NCI-H1930 (cell line): ENCODE measurements around the gene FCHSD2.
"Not testable (repeated sequence)": the region's sequence is repeated elsewhere in the genome, so short reads cannot be mapped to it uniquely, and the experiment has no call there.

ENCODE experiments used
- DNase-seq, 2 experiments: peaks; one replicate each; lab custom pipeline; 2025; lab: John Stamatoyannopoulos, UW

The FCHSD2 gene

DNA sequence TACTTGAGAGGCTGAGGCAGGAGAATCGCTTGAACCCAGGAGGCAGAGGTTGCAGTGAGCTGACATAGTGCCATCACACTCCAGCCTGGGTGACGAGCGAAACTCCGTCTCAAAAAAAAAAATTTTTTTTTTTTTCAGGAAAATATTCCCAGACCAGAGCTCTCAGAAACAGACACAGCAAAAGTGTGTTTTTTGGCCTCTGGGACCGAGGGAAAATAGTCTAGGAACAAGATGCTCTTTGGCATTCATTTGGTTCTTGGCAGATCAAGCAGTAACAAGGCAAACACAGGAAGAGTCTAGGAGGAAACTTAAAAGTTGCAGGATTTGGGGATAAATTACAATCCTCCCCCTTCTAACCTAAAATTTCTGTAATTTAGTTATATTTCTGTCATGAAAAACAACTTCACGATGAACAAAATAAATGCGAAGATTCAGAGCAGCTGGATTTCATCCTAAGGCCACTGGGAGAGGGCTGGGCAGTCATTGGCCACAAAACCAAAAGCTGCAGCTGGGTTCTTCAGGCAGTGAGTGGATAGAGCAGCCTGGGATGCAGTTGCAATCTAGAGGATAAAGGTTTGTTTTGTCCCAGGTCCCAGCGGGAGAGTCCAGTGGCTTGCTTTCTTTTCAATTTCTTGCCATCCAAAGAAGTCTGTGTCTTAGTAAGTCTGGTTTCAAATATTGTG, 308.2 kb downstream of the FCHSD2 start:
- DNase-seq: no peak

DNA sequence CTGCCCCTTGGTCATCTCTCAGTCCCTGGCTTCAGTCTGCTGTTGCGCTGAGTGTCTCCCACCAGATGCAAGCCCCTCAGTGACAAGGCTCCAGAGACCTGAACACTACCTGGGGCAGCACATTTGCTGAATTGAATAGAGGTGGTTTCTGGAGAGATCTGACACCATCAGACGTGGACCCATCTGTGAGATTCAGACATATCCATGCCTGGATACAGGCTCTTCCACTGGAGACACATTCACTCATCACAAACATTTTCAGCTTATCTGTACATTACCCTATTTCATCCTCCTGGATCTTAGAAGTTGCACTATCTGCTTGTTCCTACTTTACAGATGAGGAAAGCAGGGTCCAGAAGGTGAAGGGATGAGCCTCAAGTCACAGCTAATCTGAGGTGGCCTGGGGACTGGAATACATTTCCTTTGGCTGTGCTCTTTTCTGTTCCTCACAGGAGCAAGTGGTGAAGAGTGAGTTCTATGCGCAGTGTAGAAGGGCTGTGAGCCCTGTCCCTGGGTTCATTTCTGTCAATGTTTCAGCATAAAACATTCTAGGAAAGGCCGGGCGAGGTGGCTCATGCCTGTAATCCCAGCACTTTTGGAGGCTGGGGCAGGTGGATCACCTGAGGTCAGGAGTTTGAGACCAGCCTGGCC, 308.9 kb downstream of the FCHSD2 start:
- DNase-seq: no peak

GRCh38 chr11:72832301-72833082, 309.6 kb downstream of the FCHSD2 start:
- no peak for DNase-seq

DNA sequence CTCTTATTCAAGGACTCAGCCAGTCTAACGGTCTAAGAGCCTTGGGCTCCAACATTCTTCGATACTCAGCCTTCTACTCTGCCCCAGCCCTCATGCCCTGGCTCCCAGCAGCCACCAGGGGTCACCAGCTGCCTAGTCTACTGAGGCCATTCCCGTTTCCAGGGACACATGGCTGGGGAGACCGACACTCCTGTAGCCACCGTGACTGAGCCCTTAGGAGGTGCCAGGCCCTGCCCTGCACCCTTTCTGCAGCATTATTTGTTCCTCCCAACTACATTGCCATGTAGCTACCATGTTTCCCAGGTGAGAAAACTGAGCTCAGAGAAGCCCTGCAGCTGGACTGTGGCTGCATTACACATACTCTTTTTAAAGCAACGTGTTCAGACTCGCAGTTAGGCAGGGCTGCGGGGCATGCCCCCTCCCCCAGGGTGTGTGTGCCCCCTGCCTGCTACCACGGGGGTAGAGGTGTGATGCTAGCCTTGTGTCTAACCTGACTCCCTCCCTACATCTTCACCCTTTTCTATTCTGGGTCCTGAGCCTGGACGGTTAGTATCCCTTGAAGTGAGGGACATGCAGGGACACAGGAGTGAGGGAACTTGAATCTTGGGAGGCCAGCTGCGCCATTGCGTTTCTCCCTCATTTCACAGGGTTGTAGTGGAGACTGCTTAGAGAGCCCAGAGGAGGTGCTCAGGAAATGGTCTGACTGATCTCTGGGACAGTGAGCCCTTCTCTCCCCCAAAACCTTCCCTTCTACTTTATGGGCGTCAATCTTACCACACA, 310.4 kb downstream of the FCHSD2 start:
- DNase-seq: peak; percentile 27 to 73

DNA sequence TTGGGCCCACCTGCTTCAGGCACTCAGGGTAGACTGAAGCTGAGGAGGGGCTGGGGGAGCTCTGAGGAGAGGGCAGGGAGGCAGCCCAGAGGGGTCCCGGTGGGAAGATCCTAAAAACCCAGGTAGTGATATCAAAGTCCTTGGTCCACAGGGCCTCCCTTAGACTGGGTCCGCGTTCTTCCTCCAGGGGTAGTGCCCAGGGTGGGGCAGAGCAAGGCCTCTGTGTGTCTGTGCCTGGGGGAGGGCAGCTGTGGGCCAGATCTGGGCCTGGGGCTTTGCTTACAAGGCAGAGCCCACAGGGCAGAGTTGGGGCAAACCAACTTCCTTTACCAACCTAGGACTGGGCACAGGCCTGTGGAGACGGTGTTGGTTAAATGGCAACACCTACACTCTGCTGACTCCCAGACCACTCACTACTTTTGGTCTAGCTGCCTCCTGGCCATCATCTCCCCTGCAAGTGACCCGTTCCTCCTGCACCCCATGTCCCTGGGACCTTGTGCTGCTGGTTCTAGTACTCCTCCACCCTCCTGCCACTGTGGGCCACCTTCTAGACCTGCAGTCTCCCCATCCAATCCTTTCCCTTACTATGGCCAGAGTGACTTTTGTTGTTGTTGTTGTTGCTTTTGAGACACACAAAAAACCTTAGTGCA, 312.1 kb downstream of the FCHSD2 start:
- DNase-seq: no peak

DNA sequence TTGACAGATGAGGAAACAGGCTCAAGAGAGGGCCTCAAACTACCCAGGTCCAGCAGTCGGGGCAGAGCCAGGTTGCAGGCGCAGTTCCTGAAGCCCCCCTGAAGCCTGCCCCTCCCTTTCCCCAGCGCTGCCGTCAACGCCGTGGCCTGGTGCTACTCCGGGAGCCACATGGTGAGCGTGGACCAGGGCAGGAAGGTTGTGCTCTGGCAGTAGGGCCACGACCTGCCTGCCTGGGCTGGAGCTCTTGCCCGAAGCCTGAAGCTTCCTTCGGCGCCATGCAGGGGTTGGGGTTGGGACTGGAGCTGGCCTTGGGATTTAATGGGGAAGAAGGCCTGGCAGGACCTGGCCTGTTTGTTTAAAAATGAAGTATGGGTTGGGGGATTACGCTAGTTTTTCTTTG, 312.9 kb downstream of the FCHSD2 start:
- no peak for DNase-seq

DNA sequence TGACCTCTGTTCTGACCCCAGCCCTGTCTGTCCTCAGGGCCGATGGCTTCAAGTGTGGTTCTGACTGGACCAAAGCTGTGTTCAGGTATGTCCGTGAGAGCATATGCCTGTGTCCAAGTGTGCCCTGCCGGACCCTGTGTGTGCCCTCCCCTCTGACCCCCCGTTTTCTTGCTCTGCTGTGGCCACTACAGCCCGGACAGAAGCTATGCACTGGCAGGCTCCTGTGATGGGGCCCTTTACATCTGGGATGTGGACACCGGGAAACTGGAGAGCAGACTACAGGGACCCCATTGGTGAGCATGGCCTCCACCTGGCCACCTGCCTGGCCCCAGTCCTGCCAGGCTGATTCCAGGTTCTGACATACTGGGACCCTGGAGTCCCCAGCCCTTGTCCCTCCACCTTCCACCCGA, 313.4 kb downstream of the FCHSD2 start:
- DNase-seq: no peak

GRCh38 chr11:72828081-72828567, 314.0 kb downstream of the FCHSD2 start:
- DNase-seq: no peak

DNA sequence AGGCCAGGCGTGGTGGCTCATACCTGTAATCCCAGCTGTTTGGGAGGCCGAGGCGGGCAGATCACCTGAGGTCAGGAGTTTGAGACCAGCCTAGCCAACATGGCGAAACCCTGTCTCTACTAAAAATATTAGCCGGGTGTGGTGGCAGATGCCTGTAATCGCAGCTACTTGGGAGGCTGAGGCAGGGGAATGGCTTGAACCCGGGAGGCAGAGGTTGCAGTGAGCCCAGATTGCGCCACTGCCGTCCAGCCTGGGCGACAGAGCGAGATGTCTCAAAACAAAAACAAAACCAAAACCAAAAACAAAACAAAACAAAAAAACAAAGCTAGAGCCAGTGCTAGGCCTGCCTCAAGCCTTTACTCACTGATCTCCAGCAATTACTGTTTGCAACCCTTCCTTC, 314.5 kb downstream of the FCHSD2 start:
- DNase-seq: not testable (repeated sequence)

DNA sequence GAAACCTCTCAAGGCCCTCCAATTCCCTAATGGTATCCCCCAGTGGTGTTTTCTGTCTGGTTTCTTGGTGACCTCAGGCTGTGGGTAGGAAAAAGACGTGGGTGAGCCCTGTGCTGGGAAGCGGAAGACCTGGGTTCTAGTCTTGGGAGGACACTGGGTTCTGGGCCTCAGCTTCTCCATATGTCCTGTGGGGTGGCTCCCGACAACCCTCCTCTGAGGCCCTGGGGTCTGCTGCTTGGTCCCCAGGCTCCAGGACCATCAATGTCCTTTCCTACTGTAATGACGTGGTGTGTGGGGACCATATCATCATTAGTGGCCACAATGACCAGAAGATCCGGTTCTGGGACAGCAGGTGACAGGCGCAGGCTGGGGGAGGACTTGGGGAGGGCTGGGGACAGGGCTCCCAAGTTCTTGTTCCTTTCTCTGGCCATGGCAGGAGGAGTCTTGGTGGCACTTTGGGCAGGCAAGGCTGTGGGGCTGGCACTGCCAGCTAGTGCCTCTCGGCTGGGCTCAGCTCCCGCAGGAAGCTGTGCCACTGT, 315.1 kb downstream of the FCHSD2 start:
- DNase-seq: no peak

DNA sequence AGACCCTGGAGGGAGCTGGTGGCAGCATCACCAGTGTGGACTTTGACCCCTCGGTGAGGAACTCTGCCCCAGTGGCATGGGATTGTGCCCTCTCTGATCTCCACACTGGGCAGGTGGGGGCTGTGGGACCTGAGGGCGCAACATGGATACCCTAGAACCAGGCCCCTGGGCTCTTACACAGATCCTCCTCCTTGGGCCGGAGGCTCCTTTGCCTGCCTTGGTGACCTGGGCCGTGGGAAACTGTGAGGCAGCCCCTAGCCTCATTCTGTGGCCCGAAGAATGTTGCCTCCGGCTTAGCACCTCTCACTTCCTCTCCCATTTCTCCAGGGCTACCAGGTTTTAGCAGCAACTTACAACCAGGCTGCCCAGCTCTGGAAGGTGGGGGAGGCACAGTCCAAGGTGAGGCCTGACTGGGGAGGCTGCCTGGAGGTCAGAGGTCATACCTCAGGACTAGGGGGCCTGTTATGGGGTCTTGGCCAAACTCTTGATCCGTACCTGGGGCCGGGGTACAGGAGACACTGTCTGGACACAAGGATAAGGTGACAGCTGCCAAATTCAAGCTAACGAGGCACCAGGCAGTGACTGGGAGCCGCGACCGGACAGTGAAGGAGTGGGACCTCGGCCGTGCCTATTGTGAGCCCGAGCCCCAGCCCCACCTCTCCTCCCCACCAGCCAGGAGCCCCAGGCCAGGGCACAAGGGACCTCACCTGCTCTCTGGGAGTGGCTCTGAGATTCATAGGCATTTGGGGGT, 315.8 kb downstream of the FCHSD2 start:
- DNase-seq: no peak

DNA sequence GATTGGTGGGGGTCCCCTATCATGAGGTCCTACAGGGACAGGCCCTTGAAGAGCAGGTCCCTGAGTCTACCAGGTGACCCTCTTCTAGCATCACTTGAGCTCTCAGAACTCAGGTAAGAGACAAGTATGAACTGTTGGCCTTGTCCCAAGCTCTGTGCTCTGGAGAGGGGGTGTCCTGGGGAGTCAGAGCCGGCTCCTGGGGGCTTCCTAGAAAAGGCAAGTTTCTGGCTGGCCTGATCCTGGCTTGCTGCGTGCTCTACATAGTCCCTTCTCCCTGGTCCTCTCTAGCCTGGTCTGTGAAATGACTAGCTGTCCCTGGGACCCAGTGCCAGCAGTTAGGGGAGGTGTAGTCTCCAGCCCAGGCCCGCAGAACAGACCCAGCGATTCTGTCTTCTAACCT, 316.5 kb downstream of the FCHSD2 start:
- DNase-seq: no peak

GRCh38 chr11:72824811-72825505, 317.2 kb downstream of the FCHSD2 start:
- DNase-seq: no peak

DNA sequence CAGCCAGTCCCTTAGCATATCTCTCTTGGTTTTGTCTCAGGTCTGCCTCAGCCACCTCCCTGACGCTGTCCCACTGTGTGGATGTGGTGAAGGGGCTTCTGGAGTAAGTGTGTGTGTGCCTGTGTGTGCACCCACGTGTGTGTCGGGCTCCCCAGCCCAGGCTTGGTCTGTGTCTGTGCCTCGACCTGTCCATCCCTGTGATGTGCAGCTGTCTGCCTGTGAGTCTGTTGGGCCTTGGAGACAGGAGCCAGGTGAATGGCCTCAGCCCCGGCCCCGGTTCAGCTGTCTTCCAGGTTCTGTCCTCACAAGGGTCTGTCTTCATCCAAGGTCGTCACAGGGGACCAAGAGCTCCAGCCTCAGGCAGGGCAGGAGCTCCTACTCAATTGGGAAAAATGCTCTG, 318.1 kb downstream of the FCHSD2 start:
- DNase-seq: no peak

GRCh38 chr11:72823105-72823804, 318.9 kb downstream of the FCHSD2 start:
- DNase-seq: no peak

DNA sequence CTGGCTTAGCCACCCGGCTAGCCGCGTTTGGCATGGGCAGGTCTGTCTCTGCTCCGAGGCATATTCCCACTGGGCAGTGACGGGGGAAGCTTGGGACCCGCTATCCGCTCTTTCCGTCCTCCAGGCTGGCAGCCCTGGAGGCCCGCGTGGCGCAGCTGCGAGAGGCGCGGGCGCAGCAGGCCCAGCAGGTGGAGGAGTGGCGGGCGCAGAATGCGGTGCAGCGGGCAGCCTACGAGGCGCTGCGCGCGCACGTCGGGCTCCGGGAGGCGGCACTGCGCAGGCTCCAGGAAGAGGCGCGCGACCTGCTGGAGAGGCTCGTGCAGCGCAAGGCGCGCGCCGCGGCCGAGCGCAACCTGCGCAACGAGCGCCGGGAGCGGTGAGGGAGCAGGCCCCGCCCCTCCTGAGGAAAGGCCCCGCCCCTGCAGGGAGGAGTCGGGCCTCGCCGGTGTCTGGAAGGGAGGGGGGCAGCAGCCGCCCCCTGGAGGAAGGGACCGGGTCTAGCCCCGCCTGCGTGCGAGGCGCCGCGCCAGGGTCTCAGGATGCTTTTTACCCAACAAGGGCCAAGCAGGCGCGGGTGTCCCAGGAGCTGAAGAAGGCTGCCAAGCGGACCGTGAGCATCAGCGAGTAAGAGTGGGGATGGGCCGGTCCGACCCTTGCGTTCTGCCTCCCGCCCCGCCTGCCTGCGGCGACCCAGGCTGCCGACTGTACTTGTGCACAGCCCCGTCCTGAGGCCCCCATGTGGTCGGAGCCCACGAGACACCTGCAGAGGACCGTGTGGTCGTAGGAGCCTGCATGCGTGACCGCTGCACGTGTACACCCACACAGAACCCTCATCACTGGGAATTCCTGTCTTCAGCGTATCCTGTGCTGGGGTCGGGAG, 320.0 kb downstream of the FCHSD2 start:
- peak; percentile 84 to 95 for DNase-seq

- DNase-seq: no peak
Measured at GRCh38 chr11:72821221-72821919, 320.7 kb downstream of the FCHSD2 start.
